GM12891 (cell line): Measurements from ENCODE around the gene RBPJ.

ENCODE experiments used
- PAX5 ChIP-seq: IDR thresholded peaks from 2 replicates; pipeline ENCODE4 v1.6.1; 2011; ENCODE audit warnings: low read length, moderate library complexity, mild to moderate bottlenecking; ENCODE audit not compliant: insufficient read depth, severe bottlenecking
- POLR2A ChIP-seq: IDR thresholded peaks from 2 replicates; pipeline ENCODE4 v1.6.1; 2011; ENCODE audit warnings: low read depth, low read length, control low read depth
- POLR2AphosphoS5 ChIP-seq: IDR thresholded peaks from 2 replicates; pipeline ENCODE4 v1.6.1; 2011; ENCODE audit warnings: low read depth, low read length, control low read depth
- SPI1 ChIP-seq: IDR thresholded peaks from 2 replicates; pipeline ENCODE4 v1.6.1; 2011; ENCODE audit warnings: low read depth, low read length, control low read depth

- TF ChIP-seq POLR2AphosphoS5 (no peak), SPI1 (no peak), POLR2A (no peak), PAX5 (no peak)
These were observed 16.8 kb downstream of the RBPJ start for GRCh38 chr4:26337612-26338011.
